ENCODE results near the gene PCDHGA2.

PCDHGA2 gene

DNA sequence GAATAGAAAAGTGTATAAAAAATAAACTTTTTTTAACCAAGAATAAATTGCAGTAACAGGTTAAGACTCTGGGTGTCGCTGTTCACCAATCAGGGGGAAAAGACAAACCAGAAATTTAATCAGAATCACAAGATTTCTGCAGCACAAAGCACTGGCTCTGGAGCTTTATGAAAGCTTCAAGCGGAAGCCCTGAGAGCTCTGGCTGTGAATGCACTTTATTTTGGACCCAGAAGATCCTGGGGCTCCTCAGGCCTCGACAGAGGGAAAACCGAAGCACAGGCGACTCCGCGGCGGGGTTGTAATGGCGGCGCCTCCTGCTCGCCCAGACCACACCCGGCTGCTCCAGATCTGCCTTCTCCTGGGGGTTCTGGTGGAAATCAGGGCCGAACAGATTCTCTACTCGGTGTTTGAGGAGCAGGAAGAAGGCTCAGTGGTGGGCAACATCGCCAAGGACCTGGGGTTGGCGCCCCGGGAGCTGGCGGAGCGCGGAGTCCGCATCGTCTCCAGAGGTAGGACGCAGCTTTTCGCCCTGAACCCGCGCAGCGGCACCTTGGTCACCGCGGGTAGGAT is 16.4 kb downstream of the PCDHGA2 start, which contains the start of gene PCDHGA4:
PCDHGA4 (plus strand) TSS at position 122 of the 570 bp plus-strand sequence; CDS start at position 209, 87 bp downstream.
- no peak within 1 kb of the TSS for H3K4me3 ChIP-seq (replicated peaks; ENCODE audit: insufficient read depth, low read length)
- no peak within 1 kb of the TSS for H3K27ac ChIP-seq (replicated peaks)
- DNase-seq (ENCODE audit: low read depth in 1 of 2, low spot score in 1 of 2), result no peak
- H3K27me3 ChIP-seq (ENCODE audit: insufficient read depth, poor library complexity, severe bottlenecking), result no peaks in the 10 kb centered on the region
- no peak for TF ChIP-seq SPI1 (IDR thresholded peaks at IDR 0.05; ENCODE audit: borderline replicate concordance, low read depth)
- TF ChIP-seq POLR2AphosphoS5 (IDR thresholded peaks at IDR 0.05; ENCODE audit: low read depth), result no peak
- TF ChIP-seq GABPA (IDR thresholded peaks at IDR 0.05; ENCODE audit: low read depth), result no peak
- no peak for TF ChIP-seq REST (IDR thresholded peaks at IDR 0.05; ENCODE audit: insufficient replicate concordance, low read depth)

DNA sequence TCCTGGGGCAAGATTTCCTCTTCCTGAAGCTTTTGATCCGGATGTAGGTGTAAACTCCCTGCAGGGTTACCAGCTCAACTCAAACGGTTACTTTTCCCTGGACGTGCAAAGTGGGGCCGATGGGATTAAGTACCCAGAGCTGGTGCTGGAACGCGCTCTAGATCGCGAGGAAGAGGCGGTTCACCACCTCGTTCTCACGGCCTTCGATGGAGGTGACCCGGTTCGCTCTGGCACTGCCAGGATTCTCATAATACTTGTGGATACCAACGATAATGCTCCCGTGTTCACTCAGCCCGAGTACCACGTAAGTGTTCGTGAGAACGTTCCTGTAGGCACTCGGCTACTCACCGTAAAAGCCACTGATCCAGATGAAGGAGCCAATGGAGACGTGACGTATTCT is 17.1 kb downstream of the PCDHGA2 start:
- no peak for DNase-seq (ENCODE audit: low read depth in 1 of 2, low spot score in 1 of 2)
- no peak overlapping the region for H3K27ac ChIP-seq (replicated peaks)
- H3K4me3 ChIP-seq (replicated peaks; ENCODE audit: insufficient read depth, low read length), result no peak overlapping the region
- TF ChIP-seq CTCF (IDR thresholded peaks at IDR 0.05; ENCODE audit: insufficient read depth, low read length), result no peak
- no peak for TF ChIP-seq POLR2AphosphoS5 (IDR thresholded peaks at IDR 0.05; ENCODE audit: low read depth)
- no peak for TF ChIP-seq SPI1 (IDR thresholded peaks at IDR 0.05; ENCODE audit: borderline replicate concordance, low read depth)
- TF ChIP-seq GABPA (IDR thresholded peaks at IDR 0.05; ENCODE audit: low read depth), result no peak
- TF ChIP-seq REST (IDR thresholded peaks at IDR 0.05; ENCODE audit: insufficient replicate concordance, low read depth), result no peak
- no peaks in the 10 kb centered on the region for H3K27me3 ChIP-seq (ENCODE audit: insufficient read depth, poor library complexity, severe bottlenecking)

DNA sequence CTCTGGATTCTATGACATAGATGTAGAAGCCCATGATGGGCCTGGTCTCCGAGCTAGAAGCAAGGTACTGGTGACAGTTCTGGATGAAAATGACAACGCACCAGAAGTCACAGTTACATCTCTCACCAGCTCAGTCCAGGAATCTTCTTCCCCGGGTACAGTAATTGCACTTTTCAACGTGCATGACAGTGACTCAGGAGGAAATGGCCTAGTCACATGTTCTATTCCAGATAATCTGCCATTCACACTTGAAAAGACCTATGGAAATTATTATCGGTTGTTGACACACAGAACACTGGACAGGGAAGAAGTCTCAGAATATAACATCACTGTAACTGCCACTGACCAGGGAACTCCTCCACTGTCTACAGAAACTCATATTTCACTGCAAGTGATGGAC is 17.6 kb downstream of the PCDHGA2 start:
- Histone ChIP-seq H3K4me3 (replicated peaks; ENCODE audit: insufficient read depth, low read length) (no peak overlapping the region), H3K27me3 (ENCODE audit: insufficient read depth, poor library complexity, severe bottlenecking) (no peaks in the 10 kb centered on the region), H3K27ac (replicated peaks) (no peak overlapping the region)
- DNase-seq (ENCODE audit: low read depth in 1 of 2, low spot score in 1 of 2), result no peak
- TF ChIP-seq SPI1 (IDR thresholded peaks at IDR 0.05; ENCODE audit: borderline replicate concordance, low read depth), result no peak
- no peak for TF ChIP-seq CTCF (IDR thresholded peaks at IDR 0.05; ENCODE audit: insufficient read depth, low read length)
- no peak for TF ChIP-seq GABPA (IDR thresholded peaks at IDR 0.05; ENCODE audit: low read depth)
- TF ChIP-seq POLR2AphosphoS5 (IDR thresholded peaks at IDR 0.05; ENCODE audit: low read depth), result no peak
- no peak for TF ChIP-seq REST (IDR thresholded peaks at IDR 0.05; ENCODE audit: insufficient replicate concordance, low read depth)

Measured in HL-60 (cell line).